DND-41 (cell line): Measurements from ENCODE around the gene EPHA8.

Source experiments
- ATAC-seq: fragments of 200-7000 bp; cut with Tn5 transposase; 3 replicates; pipeline ENCODE4 v1.9.1; 2021; ENCODE audit warnings: low read depth; ENCODE audit not compliant: insufficient read depth
- DNase-seq: peaks from one replicate; pipeline ENCODE4 v3.0.0-alpha.2; 2020
- H2AFZ ChIP-seq: 2 replicates; pipeline ENCODE4 v1.6.0; 2012; ENCODE audit warnings: low read depth, low read length
- H3K27ac ChIP-seq: 2 replicates; pipeline ENCODE4 v1.5.1; 2012; ENCODE audit warnings: low read length, inconsistent platforms
- H3K27me3 ChIP-seq: fragments of 200-600 bp; sonication (generic); 2 replicates; pipeline ENCODE4 v1.6.0; 2012; ENCODE audit warnings: low read length, mild to moderate bottlenecking, inconsistent platforms; ENCODE audit not compliant: insufficient read depth, poor library complexity
- H3K36me3 ChIP-seq: 2 replicates; pipeline ENCODE4 v1.5.1; 2012; ENCODE audit warnings: low read length, inconsistent platforms; ENCODE audit not compliant: insufficient read depth
- H3K4me1 ChIP-seq: 2 replicates; pipeline ENCODE4 v1.5.1; 2012; ENCODE audit warnings: mild to moderate bottlenecking, low read length; ENCODE audit not compliant: insufficient read depth
- H3K4me2 ChIP-seq: 2 replicates; pipeline ENCODE4 v1.6.0; 2012; ENCODE audit warnings: mild to moderate bottlenecking, moderate library complexity, low read length, inconsistent platforms; ENCODE audit not compliant: insufficient read depth
- H3K4me3 ChIP-seq, 2 experiments: fragments of 200-600 bp in 1 of 2; shearing (Covaris generic) in 1 of 2; 2 replicates each; pipeline ENCODE4 v1.5.1; 2012 to 2016; ENCODE audit warnings: inconsistent platforms in 2 of 2, low read length in 2 of 2, mild to moderate bottlenecking in 2 of 2, low read depth in 1 of 2, moderate library complexity in 1 of 2
- H3K79me2 ChIP-seq: 2 replicates; pipeline ENCODE4 v1.6.0; 2012; ENCODE audit warnings: low read length, inconsistent platforms; ENCODE audit not compliant: insufficient read depth
- H3K9ac ChIP-seq: 2 replicates; pipeline ENCODE4 v1.6.0; 2012; ENCODE audit warnings: low read depth, mild to moderate bottlenecking, inconsistent platforms, low read length, moderate library complexity
- H3K9me3 ChIP-seq: 2 replicates; pipeline ENCODE4 v1.5.1; 2012; ENCODE audit warnings: low read length, moderate library complexity, mild to moderate bottlenecking, inconsistent platforms; ENCODE audit not compliant: insufficient read depth, severe bottlenecking
- H4K20me1 ChIP-seq: 2 replicates; pipeline ENCODE4 v1.6.0; 2012; ENCODE audit warnings: low read length; ENCODE audit not compliant: insufficient read depth
- EZH2 ChIP-seq: IDR thresholded peaks from 3 replicates; pipeline ENCODE4 v1.6.1; 2012; ENCODE audit warnings: borderline replicate concordance, low read depth, mild to moderate bottlenecking, moderate library complexity, low read length, inconsistent platforms; ENCODE audit not compliant: severe bottlenecking
- TF ChIP-seq, protein P1 (sequence below): IDR thresholded peaks from 2 replicates; pipeline ENCODE4 v1.5.1; 2012; ENCODE audit warnings: borderline replicate concordance, low read length, moderate library complexity, mild to moderate bottlenecking; ENCODE audit not compliant: poor library complexity, severe bottlenecking; ENCODE audit errors: extremely low read depth

EPHA8 gene

DNA sequence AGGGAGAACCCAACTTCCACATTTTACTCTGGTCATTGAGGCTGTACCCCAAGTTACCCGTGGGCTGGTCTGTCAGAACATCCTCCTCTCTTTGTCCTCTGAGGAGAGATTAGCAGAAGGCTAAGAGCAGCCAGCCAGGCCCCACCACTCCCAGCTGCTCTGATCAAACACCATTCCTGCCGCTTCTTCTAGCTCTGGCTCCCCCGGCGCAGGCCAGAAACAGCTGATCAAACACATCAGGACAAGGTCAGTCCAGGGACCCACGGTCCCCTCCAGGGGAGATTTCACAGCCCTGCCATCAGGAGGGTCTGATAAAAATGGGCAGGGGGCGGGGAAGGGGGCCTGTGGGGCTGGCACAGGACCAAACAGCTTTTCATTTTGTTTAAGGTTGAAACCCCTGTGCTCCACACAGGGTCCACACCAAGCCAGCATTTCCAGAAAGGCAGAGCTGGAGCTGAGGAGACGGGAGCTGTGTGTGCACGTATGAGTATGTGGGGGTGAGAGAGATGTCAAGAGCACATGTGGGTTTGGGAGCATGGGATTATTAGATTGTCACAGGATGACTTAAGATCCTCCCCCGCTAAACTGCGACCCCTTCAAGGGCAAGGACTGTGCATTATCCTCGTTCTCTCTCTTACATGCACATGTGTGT, 29.9 kb upstream of the EPHA8 start:
- no peak for DNase-seq
- Histone ChIP-seq H3K27ac (no peak overlapping the region), H3K4me3 (no peak overlapping the region), H3K79me2 (no peaks in the 10 kb centered on the region), H3K9me3 (no peaks in the 10 kb centered on the region), H3K9ac (no peak overlapping the region), H3K4me2 (no peak overlapping the region), H4K20me1 (no peaks in the 10 kb centered on the region; the same call in 1 of the 2 replicates), H3K4me1 (peaks cover 18% of the 10 kb centered on the region), H2AFZ (no peak overlapping the region), H3K36me3 (peaks cover 3% of the 10 kb centered on the region), H3K27me3 (no peaks in the 10 kb centered on the region)
- no peak for TF ChIP-seq EZH2
- TF ChIP-seq, protein P1, sequence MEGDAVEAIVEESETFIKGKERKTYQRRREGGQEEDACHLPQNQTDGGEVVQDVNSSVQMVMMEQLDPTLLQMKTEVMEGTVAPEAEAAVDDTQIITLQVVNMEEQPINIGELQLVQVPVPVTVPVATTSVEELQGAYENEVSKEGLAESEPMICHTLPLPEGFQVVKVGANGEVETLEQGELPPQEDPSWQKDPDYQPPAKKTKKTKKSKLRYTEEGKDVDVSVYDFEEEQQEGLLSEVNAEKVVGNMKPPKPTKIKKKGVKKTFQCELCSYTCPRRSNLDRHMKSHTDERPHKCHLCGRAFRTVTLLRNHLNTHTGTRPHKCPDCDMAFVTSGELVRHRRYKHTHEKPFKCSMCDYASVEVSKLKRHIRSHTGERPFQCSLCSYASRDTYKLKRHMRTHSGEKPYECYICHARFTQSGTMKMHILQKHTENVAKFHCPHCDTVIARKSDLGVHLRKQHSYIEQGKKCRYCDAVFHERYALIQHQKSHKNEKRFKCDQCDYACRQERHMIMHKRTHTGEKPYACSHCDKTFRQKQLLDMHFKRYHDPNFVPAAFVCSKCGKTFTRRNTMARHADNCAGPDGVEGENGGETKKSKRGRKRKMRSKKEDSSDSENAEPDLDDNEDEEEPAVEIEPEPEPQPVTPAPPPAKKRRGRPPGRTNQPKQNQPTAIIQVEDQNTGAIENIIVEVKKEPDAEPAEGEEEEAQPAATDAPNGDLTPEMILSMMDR: no peak
- ATAC-seq: no peak

DNA sequence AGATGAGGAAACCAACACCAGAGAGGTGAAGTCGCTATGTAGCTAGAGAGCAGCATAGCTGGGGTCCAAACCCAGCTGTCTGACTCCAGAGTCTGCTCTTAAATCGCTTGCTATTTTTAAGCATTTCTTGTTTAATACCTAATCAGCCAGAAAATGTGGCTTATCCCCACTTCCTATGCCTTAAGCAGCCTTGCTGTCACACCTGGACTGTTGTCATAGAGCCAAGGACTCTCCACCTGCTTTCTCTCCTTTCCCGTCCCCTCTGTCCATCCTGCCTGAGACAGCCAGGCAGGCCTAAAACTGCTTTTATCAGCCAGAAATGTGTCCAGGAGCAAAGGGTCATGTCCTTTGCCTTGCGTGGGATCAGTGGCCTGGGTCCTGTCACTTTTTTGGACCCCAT, 28.3 kb upstream of the EPHA8 start:
- no peak overlapping the region for H3K9ac ChIP-seq
- ATAC-seq: no peak
- no peak overlapping the region for H3K4me2 ChIP-seq
- H3K79me2 ChIP-seq: no peaks in the 10 kb centered on the region
- H3K9me3 ChIP-seq: no peaks in the 10 kb centered on the region
- H3K27me3 ChIP-seq: no peaks in the 10 kb centered on the region
- H3K4me1 ChIP-seq: peaks cover 33% of the 10 kb centered on the region
- H4K20me1 ChIP-seq: no peaks in the 10 kb centered on the region; the same call in 1 of the 2 replicates
- TF ChIP-seq, protein P1: no peak
- TF ChIP-seq EZH2: no peak
- no peak overlapping the region for H3K27ac ChIP-seq
- no peak for DNase-seq
- no peak overlapping the region for H3K4me3 ChIP-seq
- no peaks in the 10 kb centered on the region; the same call in none of the 2 replicates for H3K36me3 ChIP-seq
- no peak overlapping the region for H2AFZ ChIP-seq

DNA sequence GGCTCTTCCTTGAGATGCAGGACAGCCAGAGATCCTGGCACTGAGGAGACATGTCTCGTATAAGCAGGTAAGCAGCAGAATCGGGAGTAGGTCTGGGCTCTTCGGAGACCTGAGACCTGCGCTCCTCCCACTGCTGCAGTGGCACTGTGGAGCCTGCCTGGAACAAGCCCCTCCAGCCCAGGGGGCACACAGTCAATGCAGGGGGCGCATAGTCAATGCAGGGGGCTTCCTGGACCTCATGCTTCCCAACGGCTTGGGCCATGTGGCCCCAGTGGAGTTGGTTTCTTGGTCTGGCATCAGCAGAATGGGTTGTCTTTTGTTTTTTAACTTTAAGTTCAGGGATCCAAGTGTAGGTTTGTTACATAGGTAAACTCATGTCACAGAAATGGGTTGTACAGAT, 27.9 kb upstream of the EPHA8 start:
- H3K4me3 ChIP-seq: no peak overlapping the region
- no peaks in the 10 kb centered on the region; the same call in none of the 2 replicates for H3K36me3 ChIP-seq
- ATAC-seq (no peak), DNase-seq (no peak)
- no peaks in the 10 kb centered on the region for H3K27me3 ChIP-seq
- H3K79me2 ChIP-seq: no peaks in the 10 kb centered on the region
- TF ChIP-seq EZH2: no peak
- TF ChIP-seq, protein P1: no peak
- H3K4me1 ChIP-seq: peaks cover 37% of the 10 kb centered on the region
- no peak overlapping the region for H3K27ac ChIP-seq
- H4K20me1 ChIP-seq: no peaks in the 10 kb centered on the region; the same call in 1 of the 2 replicates
- no peak overlapping the region for H2AFZ ChIP-seq
- H3K9me3 ChIP-seq: no peaks in the 10 kb centered on the region
- H3K9ac ChIP-seq: no peak overlapping the region
- H3K4me2 ChIP-seq: no peak overlapping the region

DNA sequence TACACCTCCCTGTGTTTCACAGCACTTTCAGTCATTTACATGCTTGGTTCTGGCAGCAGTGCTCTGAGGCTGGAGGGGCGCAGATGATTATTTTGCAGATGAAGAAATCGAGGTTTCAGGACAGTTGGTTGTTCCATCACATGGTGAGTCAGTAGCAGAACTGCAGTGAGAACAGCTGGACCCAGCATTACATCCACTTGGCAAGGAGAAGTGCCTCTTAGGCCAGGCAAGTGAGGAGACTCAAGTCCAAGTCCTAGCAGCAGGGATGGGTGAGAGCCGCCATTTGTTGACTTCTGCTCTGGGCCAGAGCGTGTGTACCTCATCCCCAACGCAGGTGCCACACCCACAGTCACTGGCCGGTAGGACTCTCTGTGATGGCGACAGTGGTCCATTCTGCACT, 26.8 kb upstream of the EPHA8 start:
- Histone ChIP-seq H3K4me2 (no peak overlapping the region), H2AFZ (no peak overlapping the region), H3K79me2 (no peaks in the 10 kb centered on the region), H3K4me3 (no peak overlapping the region), H4K20me1 (no peaks in the 10 kb centered on the region; the same call in 1 of the 2 replicates), H3K9me3 (no peaks in the 10 kb centered on the region), H3K27me3 (no peaks in the 10 kb centered on the region), H3K36me3 (no peaks in the 10 kb centered on the region; the same call in none of the 2 replicates), H3K4me1 (peaks cover 37% of the 10 kb centered on the region), H3K9ac (no peak overlapping the region), H3K27ac (no peak overlapping the region)
- ATAC-seq (no peak), DNase-seq (no peak)
- TF ChIP-seq EZH2: no peak
- TF ChIP-seq, protein P1: no peak
